Activated naive CD4-positive, alpha-beta T cell treated with anti-CD3 and anti-CD28 coated beads for 36 hours (primary cell): ENCODE results near the gene FHAD1. TPM values are rescaled to one million over a fixed set of nuclear protein-coding genes. Genes with fewer than 3 reads are reported as not detected.

Source experiments
- CTCF ChIA-PET: fragments of 350-600 bp; sonication (Branson Sonifier 250); formaldehyde crosslinking; loops from one replicate; lab custom pipeline; 2021; ENCODE audit warnings: antibody characterized with exemption; lab: Charles Lee
- DNase-seq: peaks from one replicate; pipeline ENCODE4 v3.0.0-alpha.2; 2020
- H3K27ac Mint-ChIP-seq: one replicate; pipeline ENCODE4 v1.8.0; 2021; ENCODE audit warnings: mild to moderate bottlenecking, mixed read lengths
- H3K27me3 Mint-ChIP-seq: one replicate; pipeline ENCODE4 v1.8.0; 2021; ENCODE audit warnings: low read depth, mixed read lengths
- H3K36me3 Mint-ChIP-seq: one replicate; pipeline ENCODE4 v1.8.0; 2021; ENCODE audit warnings: low read depth, mixed read lengths
- H3K4me1 Mint-ChIP-seq: one replicate; pipeline ENCODE4 v1.8.0; 2021; ENCODE audit warnings: low read depth, mixed read lengths
- H3K4me3 Mint-ChIP-seq: one replicate; pipeline ENCODE4 v1.8.0; 2021; ENCODE audit warnings: mild to moderate bottlenecking, moderate library complexity, mixed read lengths
- H3K9me3 Mint-ChIP-seq: one replicate; pipeline ENCODE4 v1.8.0; 2021; ENCODE audit warnings: mixed read lengths
- intact Hi-C: fragments of 100-400 bp; cut with micrococcal nuclease; formaldehyde crosslinking; loops from one replicate; pipeline ENCODE4 v1.15.1; 2023
- total RNA-seq, 2 experiments: library from RNA; stranded (reverse); gene quantifications; one replicate each; pipeline ENCODE4 v1.2.3, GENCODE V29; 2021

FHAD1 gene
- total RNA-seq, 2 experiments from 2014 or later = 0.45 TPM; not detected in 1

DNA sequence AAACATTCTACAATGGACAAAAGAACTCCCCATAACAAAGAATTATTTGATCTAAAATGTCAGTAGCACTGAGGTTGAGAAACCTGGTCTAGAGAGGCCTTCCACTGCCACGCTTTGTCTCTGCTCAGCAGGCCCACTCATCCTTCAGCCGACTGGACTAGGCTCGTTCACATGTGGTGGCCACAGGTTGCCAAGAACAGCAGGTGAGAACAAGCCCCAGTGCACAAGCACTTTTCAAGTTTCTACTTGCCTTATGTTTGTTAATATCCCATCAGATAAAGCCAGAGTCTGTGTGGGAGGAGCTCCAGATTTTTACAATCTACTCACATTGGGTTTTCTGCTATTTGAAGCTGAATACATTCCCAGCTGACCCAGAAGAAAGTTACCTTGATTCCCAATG is 153.6 kb downstream of the FHAD1 start:
- no peaks in the 10 kb centered on the region for H3K4me1 Mint-ChIP-seq
- no peaks in the 10 kb centered on the region for H3K27me3 Mint-ChIP-seq
- no peak overlapping the region for H3K4me3 Mint-ChIP-seq
- intact Hi-C loops = no loop called here
- H3K36me3 Mint-ChIP-seq = no peaks in the 10 kb centered on the region
- no peak overlapping the region for H3K27ac Mint-ChIP-seq
- DNase-seq = no peak
- CTCF ChIA-PET = interaction anchor here (0.6 kb wide), 1 partner anchor 115 kb away, joined by 3 read pairs; no protein-coding TSS in a partner anchor
- peaks cover 9% of the 10 kb centered on the region for H3K9me3 Mint-ChIP-seq

DNA sequence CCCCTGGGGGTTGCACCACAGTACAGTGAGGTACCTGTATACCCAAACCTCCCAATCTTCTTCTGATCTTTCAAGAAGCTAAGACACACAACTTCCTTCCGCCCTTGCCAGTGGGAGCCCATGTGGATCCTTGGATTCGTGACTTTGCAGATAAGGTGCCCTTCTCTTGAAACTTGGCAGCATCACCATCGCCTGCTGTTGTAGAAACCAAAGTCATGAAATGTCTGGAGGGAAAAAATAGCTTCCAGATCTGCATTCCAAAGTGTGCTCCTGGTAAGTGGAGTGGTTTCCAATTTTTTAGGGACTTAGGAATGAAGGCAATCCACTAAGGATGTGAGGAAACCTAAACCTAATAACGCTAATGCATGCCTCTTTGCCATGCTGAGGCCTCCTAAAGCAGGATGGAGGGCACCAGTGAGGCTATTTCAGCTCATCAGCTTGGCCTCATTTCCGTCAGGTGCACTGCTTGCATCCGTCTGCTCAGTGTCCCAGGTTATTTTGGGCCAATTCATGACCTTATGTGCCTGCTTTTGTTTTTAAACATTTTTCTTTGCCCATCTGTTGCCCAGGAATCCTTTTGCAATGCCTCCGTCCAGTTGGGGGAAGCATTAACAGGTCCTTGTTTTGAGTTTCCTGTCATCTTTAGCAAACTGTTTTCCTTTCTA is 154.5 kb downstream of the FHAD1 start:
- no peak overlapping the region for H3K4me3 Mint-ChIP-seq
- no peaks in the 10 kb centered on the region for H3K36me3 Mint-ChIP-seq
- no peaks in the 10 kb centered on the region for H3K27me3 Mint-ChIP-seq
- peaks cover 9% of the 10 kb centered on the region for H3K9me3 Mint-ChIP-seq
- H3K4me1 Mint-ChIP-seq = no peaks in the 10 kb centered on the region
- no peak for DNase-seq
- H3K27ac Mint-ChIP-seq = no peak overlapping the region
- intact Hi-C loops = no loop called here
- CTCF ChIA-PET = interaction anchor here (0.6 kb wide), 1 partner anchor 344 kb away, joined by 3 read pairs; no protein-coding TSS in a partner anchor

DNA sequence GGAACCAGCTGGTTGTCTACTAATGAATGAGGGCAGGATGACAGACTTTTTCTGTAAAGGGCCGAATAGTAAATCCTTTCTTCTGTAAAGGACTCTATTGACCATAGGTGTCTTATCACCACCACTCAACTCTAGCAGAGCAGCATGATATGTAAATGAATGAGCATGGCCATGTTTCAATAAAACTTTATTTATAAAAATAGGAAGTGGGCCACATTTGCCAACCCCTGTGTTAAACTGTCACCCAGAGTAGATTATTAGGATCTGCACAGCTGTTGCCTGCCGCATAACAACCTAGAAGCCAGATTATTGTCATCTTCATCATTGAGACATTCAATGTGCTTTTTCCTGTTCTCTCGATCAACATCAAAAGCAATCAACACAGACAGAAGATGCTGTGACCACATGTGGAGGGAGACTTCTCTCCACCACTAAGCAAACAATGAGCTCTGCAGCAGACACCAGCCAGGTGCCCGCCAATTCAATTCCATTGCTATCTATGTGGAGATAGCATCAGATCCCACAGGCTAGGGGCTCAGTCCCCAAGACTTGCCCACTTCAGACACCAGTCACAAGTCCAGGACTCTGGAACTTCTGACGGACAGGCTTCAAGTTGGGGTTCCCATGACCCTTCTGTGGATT is 155.9 kb downstream of the FHAD1 start:
- Mint-ChIP-seq H3K27me3 (peaks cover 2% of the 10 kb centered on the region), H3K9me3 (peaks cover 9% of the 10 kb centered on the region), H3K4me3 (no peak overlapping the region), H3K27ac (no peak overlapping the region), H3K4me1 (no peaks in the 10 kb centered on the region), H3K36me3 (no peaks in the 10 kb centered on the region)
- CTCF ChIA-PET = interaction anchor here (0.8 to 1.1 kb wide), 2 partner anchors 16 to 30 kb away, joined by 3 to 4 read pairs; no protein-coding TSS in a partner anchor
- intact Hi-C loops = no loop called here
- no peak for DNase-seq

DNA sequence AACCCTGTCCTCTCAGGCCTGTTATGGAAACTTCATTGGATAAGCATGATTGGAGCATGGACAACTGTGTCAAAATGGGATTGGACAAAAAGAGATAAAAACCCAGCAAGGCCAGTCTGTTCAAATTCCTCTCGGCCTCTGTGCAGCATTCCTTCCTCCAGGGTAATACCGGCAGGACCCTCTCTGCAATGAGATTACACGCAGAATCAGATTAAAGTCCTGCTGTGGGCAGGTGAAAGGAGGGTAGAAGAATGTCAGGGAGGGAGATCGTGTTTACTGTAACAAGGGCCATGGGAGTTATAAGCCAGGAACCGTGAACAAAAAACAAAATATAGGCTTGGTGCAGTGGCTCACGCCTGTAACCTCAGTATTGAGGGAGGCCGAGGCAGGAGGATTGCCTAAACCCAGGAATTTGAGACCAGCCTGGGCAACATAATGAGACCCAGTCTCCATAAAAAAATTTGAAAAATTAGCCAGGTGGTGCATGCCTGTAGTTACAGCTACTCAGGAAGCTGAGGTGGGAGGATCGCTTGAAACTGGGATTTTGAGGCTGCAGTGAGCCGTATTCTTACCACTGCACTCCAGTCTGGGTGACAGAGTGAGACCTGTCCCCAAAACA is 157.0 kb downstream of the FHAD1 start:
- intact Hi-C loops = no loop called here
- H3K27ac Mint-ChIP-seq = no peak overlapping the region
- no peaks in the 10 kb centered on the region for H3K36me3 Mint-ChIP-seq
- CTCF ChIA-PET = no interaction called here
- H3K27me3 Mint-ChIP-seq = peaks cover 2% of the 10 kb centered on the region
- no peak for DNase-seq
- H3K9me3 Mint-ChIP-seq = peaks cover 5% of the 10 kb centered on the region
- no peak overlapping the region for H3K4me3 Mint-ChIP-seq
- H3K4me1 Mint-ChIP-seq = peaks cover 1% of the 10 kb centered on the region

DNA sequence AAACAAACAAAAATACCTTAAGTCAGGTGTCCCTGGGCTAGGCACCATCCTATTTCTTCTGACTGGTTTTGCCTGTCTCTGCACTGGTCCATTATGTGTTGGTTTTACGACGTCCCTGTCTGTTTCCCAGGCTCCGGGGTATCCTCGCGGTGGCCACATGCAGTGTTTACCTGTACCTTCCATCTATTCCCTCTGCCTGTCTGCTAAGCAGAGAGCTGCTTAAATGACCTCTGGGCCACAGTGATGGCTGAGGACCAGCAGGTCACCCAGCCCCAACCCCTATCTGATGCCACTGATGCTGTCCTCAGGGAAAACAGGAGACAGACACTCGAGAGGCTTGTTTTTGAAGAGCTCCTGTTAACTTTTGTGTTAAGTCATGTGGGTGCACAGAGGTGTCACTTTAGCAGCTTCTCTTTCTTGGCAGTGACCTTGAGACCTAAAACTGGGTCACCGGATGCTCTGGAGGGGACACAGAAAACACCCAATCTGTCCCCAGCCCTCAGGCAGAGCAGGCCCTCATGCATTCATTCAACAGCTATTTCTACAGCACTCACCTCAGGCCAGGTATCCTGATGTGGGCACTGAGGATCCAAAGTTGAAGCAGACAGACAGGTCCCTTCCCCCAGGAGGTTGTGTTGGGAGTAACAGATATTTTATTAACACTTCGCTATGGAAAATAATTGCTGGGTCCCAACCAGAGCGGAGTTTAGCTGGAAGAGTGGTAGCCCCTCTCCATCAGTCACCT is 158.3 kb downstream of the FHAD1 start:
- CTCF ChIA-PET = interaction anchor here (1.6 kb wide), 1 partner anchor 82 kb away, joined by 5 read pairs; no protein-coding TSS in a partner anchor
- no peak overlapping the region for H3K27ac Mint-ChIP-seq
- H3K4me1 Mint-ChIP-seq = peaks cover 3% of the 10 kb centered on the region
- H3K27me3 Mint-ChIP-seq = peaks cover 2% of the 10 kb centered on the region
- no peak for DNase-seq
- no peaks in the 10 kb centered on the region for H3K36me3 Mint-ChIP-seq
- H3K4me3 Mint-ChIP-seq = no peak overlapping the region
- intact Hi-C loops = no loop called here
- peaks cover 1% of the 10 kb centered on the region for H3K9me3 Mint-ChIP-seq

DNA sequence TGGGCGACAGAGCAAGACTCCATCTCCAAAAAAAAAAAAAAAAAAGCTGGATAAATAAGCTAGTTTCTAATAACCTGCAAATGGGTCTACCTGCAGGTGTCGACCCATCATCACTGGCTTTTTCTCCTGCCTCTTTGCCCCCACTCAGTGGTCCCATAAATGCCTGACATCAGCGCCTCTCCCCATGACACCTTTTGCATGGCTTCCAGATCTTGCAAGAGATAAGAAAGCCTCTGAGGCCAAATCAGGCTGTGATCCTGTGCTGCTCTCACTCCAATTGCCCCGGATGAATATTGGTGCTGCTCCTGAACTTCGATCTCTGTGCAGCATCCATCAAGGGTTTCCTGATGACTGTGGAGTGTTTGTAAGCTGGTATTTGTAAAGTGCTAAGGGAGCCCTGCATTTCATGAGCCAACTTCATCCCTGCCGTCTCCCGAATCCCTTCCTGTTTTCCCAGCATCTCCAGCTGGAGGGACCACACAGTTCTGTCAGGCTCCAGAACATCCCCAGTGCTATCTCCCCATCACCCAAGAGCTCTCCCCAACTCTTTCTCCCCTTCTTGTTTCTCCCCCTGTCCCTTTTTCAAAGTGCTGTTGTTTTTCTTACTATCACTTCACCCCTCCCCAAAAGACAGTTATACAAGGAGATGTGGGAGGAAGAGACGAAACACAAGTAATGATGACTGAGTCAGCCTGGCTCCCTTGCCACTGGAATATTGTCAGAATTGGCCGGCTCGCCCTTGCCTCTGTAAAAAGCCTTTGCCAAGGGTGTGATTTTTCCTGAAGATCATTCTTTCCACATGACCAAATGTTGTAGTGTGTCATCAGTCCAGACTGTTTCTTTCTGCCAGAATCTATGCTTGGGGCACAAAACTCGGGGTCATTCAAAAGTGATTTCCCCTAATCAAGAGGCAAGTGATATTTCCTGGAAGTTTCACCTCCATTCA is 159.9 kb downstream of the FHAD1 start:
- no peak for DNase-seq
- CTCF ChIA-PET = interaction anchor here (1.6 kb wide), 1 partner anchor 84 kb away, joined by 5 read pairs; no protein-coding TSS in a partner anchor
- Mint-ChIP-seq H3K9me3 (no peaks in the 10 kb centered on the region), H3K27ac (no peak overlapping the region), H3K36me3 (no peaks in the 10 kb centered on the region), H3K4me1 (peaks cover 9% of the 10 kb centered on the region), H3K4me3 (no peak overlapping the region), H3K27me3 (peaks cover 2% of the 10 kb centered on the region)
- intact Hi-C loops = no loop called here

DNA sequence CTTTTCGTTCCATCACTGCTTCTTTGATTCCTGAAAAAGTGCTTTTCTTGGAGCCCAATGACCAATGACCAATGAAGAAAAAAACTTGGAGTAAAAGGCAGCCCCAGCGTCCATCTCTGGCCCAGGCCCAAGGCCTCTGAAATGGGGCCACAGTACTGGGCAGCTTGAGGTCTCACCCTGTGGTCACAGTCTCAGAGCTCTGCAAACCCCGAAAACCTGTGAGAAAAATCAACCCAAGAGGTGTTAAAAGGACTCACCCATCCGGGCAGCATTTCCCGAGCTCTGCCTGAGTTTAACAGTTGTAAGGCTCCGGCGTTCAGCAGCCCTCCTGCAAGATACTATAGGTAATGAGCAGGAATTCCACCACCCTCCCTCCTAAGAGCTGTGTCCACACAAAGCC is 160.6 kb downstream of the FHAD1 start:
- CTCF ChIA-PET = no interaction called here

DNA sequence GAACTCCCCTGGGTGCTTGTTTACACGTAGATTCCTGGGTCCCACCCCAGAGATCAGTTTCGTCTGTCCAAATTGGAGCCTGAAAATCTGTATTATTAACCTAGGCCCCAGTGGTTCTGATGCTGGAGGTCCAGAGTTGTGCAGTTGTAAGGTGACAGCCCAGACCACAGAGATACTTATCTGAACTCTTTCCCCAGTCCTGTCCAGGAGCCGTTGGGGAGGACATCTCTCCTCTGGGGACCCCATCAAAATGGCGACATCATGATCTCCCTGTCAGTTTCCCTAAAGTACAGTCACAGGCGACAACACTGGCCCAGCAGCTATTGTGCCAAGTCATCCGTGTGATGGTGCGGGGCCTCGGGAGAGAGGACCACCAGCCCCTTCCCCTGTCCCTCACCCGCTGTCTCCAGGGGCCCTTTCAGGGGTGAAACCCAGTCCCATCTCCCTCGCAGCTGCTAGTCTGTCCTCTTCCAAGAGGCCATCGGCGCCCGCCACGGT is 161.9 kb downstream of the FHAD1 start:
- Mint-ChIP-seq H3K36me3 (no peaks in the 10 kb centered on the region), H3K4me1 (peaks cover 18% of the 10 kb centered on the region), H3K27ac (no peak overlapping the region), H3K4me3 (peak overlapping the region; percentile 90), H3K27me3 (peaks cover 2% of the 10 kb centered on the region), H3K9me3 (no peaks in the 10 kb centered on the region)
- CTCF ChIA-PET = interaction anchor here (0.9 kb wide), 1 partner anchor 86 kb away, joined by 3 read pairs; no protein-coding TSS in a partner anchor
- intact Hi-C loops = loop anchor here (1.0 to 2.0 kb wide), 2 partner anchors 8 to 116 kb away; partner anchors contain the start of gene CASP9
- DNase-seq = no peak

More for the DNA sequence above, 160.6 kb downstream of the FHAD1 start:
- H3K27me3 Mint-ChIP-seq = peaks cover 2% of the 10 kb centered on the region
- no peaks in the 10 kb centered on the region for H3K36me3 Mint-ChIP-seq
- intact Hi-C loops = no loop called here
- H3K27ac Mint-ChIP-seq = no peak overlapping the region
- H3K4me1 Mint-ChIP-seq = peaks cover 16% of the 10 kb centered on the region
- no peaks in the 10 kb centered on the region for H3K9me3 Mint-ChIP-seq
- H3K4me3 Mint-ChIP-seq = no peak overlapping the region
- DNase-seq = no peak

DNA sequence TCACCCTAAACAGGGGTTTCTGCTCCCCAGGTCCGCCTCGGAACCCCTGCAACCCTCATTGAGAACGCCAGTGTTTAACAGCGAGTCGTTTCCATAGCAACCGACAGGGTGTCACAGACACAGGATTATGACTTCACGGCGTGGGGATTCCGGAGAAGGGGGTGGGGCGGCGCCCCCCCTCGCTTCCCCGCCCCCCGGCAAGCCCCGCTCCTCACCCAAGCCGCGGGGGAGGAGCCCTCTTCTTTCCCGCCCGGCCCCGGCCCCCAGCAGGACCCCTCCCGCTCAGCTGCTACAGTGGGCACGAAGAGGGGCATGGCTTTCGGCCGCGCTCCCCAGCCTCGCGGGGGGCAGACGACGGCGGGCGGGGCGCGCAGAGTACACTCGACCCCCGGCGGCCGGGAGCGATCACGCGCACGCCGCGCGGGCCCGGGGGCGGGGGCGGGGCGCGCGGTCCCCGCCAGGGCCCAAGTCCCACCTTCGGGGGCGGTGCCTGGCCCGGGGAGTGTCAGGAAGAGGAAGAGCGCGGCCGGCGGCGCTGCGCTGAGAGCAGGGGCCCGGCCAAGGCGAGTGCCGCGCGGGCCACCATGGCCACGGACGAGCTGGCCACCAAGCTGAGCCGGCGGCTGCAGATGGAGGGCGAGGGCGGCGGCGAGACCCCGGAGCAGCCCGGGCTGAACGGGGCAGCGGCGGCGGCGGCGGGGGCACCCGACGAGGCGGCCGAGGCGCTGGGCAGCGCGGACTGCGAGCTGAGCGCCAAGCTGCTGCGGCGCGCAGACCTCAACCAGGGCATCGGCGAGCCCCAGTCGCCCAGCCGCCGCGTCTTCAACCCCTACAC is 162.6 kb downstream of the FHAD1 start, which contains the start of gene EFHD2:
Gene EFHD2 (plus strand): TSS at position 501 of the 835 bp plus-strand sequence. CDS start 84 bp downstream, at position 585.
- Mint-ChIP-seq H3K36me3 (no peaks in the 10 kb centered on the region), H3K9me3 (no peaks in the 10 kb centered on the region), H3K4me3 (peak within 1 kb of the TSS; percentile 90), H3K27me3 (peaks cover 2% of the 10 kb centered on the region), H3K4me1 (peaks cover 24% of the 10 kb centered on the region), H3K27ac (peak within 1 kb of the TSS; percentile 81)
- DNase-seq = peak; percentile 79
- CTCF ChIA-PET = no interaction called here
- intact Hi-C loops = loop anchor here (1.0 to 10.0 kb wide), 6 partner anchors 8 to 555 kb away; partner anchors contain the start of genes CASP9, DDI2 and FHAD1

DNA sequence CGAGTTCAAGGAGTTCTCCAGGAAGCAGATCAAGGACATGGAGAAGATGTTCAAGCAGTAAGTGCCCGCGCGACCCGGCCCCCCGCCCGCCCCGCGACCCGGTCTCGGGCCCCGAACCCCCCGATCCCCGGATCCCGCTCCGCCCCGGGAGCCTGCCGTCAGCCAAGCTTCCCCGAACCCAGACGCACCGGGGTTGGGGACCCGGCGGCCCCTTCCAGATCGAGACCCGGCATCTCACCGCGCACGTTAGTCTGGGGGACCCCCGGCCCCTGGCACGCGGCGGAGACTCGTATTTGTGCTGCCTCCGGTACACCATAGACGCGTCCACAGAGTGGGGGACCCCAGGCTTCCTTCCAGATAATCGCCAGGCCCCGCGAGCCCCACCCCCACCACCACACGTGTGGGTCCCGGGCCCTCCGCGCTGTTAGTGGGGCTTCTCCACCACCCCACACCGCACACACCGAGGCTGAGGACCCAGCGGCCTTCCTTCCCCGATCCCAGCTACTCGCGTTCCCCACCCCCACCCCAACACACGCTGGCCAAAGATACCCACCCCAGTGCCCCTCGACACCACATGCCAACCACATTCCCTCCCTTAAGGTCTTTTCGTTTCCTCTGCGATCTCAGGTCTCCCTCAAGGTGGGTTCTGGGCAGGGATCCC is 163.3 kb downstream of the FHAD1 start:
- Mint-ChIP-seq H3K9me3 (no peaks in the 10 kb centered on the region), H3K4me3 (peak overlapping the region; percentile 90), H3K4me1 (peaks cover 31% of the 10 kb centered on the region), H3K27ac (peak overlapping the region; percentile 10), H3K36me3 (peaks cover 5% of the 10 kb centered on the region), H3K27me3 (peaks cover 2% of the 10 kb centered on the region)
- intact Hi-C loops = loop anchor here (2.0 to 10.0 kb wide), 4 partner anchors 58 to 554 kb away; partner anchors contain the start of genes DDI2 and FHAD1
- DNase-seq = peak; percentile 27
- CTCF ChIA-PET = no interaction called here
